HEK293 (cell line): ENCODE data around the gene ANKRD34B.

Experiments used
- CTCF ChIA-PET: fragments of 350-600 bp; formaldehyde crosslinking; extraction: SDS; loops from one replicate; lab custom pipeline; 2021; ENCODE audit warnings: antibody characterized with exemption; lab: Yijun Ruan, JAX
- POLR2A ChIA-PET: fragments of 300-600 bp; formaldehyde crosslinking; extraction: SDS; loops from one replicate; lab custom pipeline; 2020; ENCODE audit warnings: antibody characterized with exemption, inconsistent platforms; lab: Yijun Ruan, JAX
- H3K27ac ChIP-seq: fragments of 200-500 bp; sonication (Bioruptor generic); 2 replicates; pipeline ENCODE4 v1.5.1; 2014; ENCODE audit warnings: low read depth, low read length, control low read depth, inconsistent platforms; ENCODE audit errors: extremely low read depth
- H3K36me3 ChIP-seq, 2 experiments: fragments of 200-500 bp in 1 of 2; sonication (Bioruptor generic) in 1 of 2; 1 replicate in 1 of 2; 2 replicates in 1 of 2; pipeline ENCODE4 v1.5.1; 2014 to 2017; ENCODE audit warnings: inconsistent platforms in 2 of 2, low read length in 2 of 2; ENCODE audit not compliant: control insufficient read depth in 2 of 2, insufficient read depth in 1 of 2
- H3K4me1 ChIP-seq: fragments of 200-500 bp; sonication (Bioruptor generic); 2 replicates; pipeline ENCODE4 v1.5.1; 2014; ENCODE audit warnings: mild to moderate bottlenecking, low read length, inconsistent platforms; ENCODE audit not compliant: control insufficient read depth, insufficient read depth
- H3K4me3 ChIP-seq: 2 replicates; pipeline ENCODE4 v1.5.1; 2011; ENCODE audit warnings: low read depth, mild to moderate bottlenecking, control low read depth, low read length, moderate library complexity
- H3K9me3 ChIP-seq: fragments of 200-500 bp; sonication (Bioruptor generic); 2 replicates; pipeline ENCODE4 v1.5.1; 2014; ENCODE audit warnings: low read depth, low read length, inconsistent platforms; ENCODE audit not compliant: control insufficient read depth, insufficient read depth
- EGR2 ChIP-seq: fragments of 450-650 bp; formaldehyde crosslinking; IDR thresholded peaks from 2 replicates; pipeline ENCODE4 v1.5.1; 2016; ENCODE audit warnings: low read depth, missing biosample characterization, missing genetic modification characterization
- FEZF1 ChIP-seq: fragments of 450-650 bp; formaldehyde crosslinking; IDR thresholded peaks from 2 replicates; pipeline ENCODE4 v1.5.1; 2016; ENCODE audit warnings: missing biosample characterization, missing genetic modification characterization
- KLF1 ChIP-seq: fragments of 450-650 bp; formaldehyde crosslinking; IDR thresholded peaks from 2 replicates; pipeline ENCODE4 v1.5.1; 2016; ENCODE audit warnings: missing biosample characterization, missing genetic modification characterization
- KLF7 ChIP-seq: fragments of 450-650 bp; formaldehyde crosslinking; IDR thresholded peaks from 2 replicates; pipeline ENCODE4 v1.5.1; 2016; ENCODE audit warnings: missing biosample characterization, missing genetic modification characterization, borderline replicate concordance
- MYNN ChIP-seq: fragments of 450-650 bp; formaldehyde crosslinking; IDR thresholded peaks from 2 replicates; pipeline ENCODE4 v1.5.1; 2016; ENCODE audit warnings: missing biosample characterization, missing genetic modification characterization, borderline replicate concordance
- PATZ1 ChIP-seq: fragments of 450-650 bp; formaldehyde crosslinking; IDR thresholded peaks from 2 replicates; pipeline ENCODE4 v1.5.1; 2016; ENCODE audit warnings: missing biosample characterization, missing genetic modification characterization
- PRDM10 ChIP-seq: fragments of 450-650 bp; formaldehyde crosslinking; IDR thresholded peaks from 2 replicates; pipeline ENCODE4 v1.5.1; 2016; ENCODE audit warnings: missing biosample characterization, missing genetic modification characterization
- SETDB1 ChIP-seq: IDR thresholded peaks from one replicate; pipeline ENCODE4 v1.6.1; 2017; ENCODE audit warnings: mild to moderate bottlenecking, low read length, moderate library complexity, mixed read lengths; ENCODE audit not compliant: insufficient read length
- SP2 ChIP-seq: fragments of 450-650 bp; formaldehyde crosslinking; IDR thresholded peaks from 2 replicates; pipeline ENCODE4 v1.5.1; 2016; ENCODE audit warnings: missing biosample characterization, missing genetic modification characterization
- TRIM28 ChIP-seq: IDR thresholded peaks from 2 replicates; pipeline ENCODE4 v1.6.1; 2011; ENCODE audit warnings: low read length, control low read depth, borderline replicate concordance
- ZBTB11 ChIP-seq: fragments of 450-650 bp; formaldehyde crosslinking; conservative IDR thresholded peaks from 2 replicates; pipeline ENCODE4 v1.5.1; 2016; ENCODE audit warnings: low read depth, missing biosample characterization, missing genetic modification characterization
- ZBTB44 ChIP-seq: fragments of 450-650 bp; IDR thresholded peaks from 2 replicates; pipeline ENCODE4 v1.5.1; 2018; ENCODE audit warnings: missing biosample characterization, mild to moderate bottlenecking, missing genetic modification characterization
- ZBTB8A ChIP-seq: fragments of 450-650 bp; formaldehyde crosslinking; IDR thresholded peaks from 2 replicates; pipeline ENCODE4 v1.5.1; 2016; ENCODE audit warnings: missing biosample characterization, missing genetic modification characterization
- ZFP3 ChIP-seq: fragments of 450-650 bp; formaldehyde crosslinking; IDR thresholded peaks from 2 replicates; pipeline ENCODE4 v1.5.1; 2016; ENCODE audit warnings: low read depth, missing biosample characterization, missing genetic modification characterization
- ZNF140 ChIP-seq: fragments of 450-650 bp; formaldehyde crosslinking; IDR thresholded peaks from 2 replicates; pipeline ENCODE4 v1.5.1; 2016; ENCODE audit warnings: missing biosample characterization, missing genetic modification characterization
- ZNF223 ChIP-seq: fragments of 450-650 bp; formaldehyde crosslinking; IDR thresholded peaks from 2 replicates; pipeline ENCODE4 v1.5.1; 2016; ENCODE audit warnings: missing biosample characterization, missing genetic modification characterization
- ZNF23 ChIP-seq: fragments of 450-650 bp; formaldehyde crosslinking; IDR thresholded peaks from 2 replicates; pipeline ENCODE4 v1.5.1; 2016; ENCODE audit warnings: missing biosample characterization, missing genetic modification characterization, borderline replicate concordance
- ZNF302 ChIP-seq: fragments of 450-650 bp; formaldehyde crosslinking; IDR thresholded peaks from 2 replicates; pipeline ENCODE4 v1.5.1; 2016; ENCODE audit warnings: missing biosample characterization, missing genetic modification characterization, low read depth
- ZNF548 ChIP-seq: fragments of 450-650 bp; formaldehyde crosslinking; IDR thresholded peaks from 2 replicates; pipeline ENCODE4 v1.5.1; 2016; ENCODE audit warnings: missing biosample characterization, missing genetic modification characterization
- ZNF610 ChIP-seq: fragments of 450-650 bp; formaldehyde crosslinking; IDR thresholded peaks from 2 replicates; pipeline ENCODE4 v1.5.1; 2016; ENCODE audit warnings: missing biosample characterization, missing genetic modification characterization, borderline replicate concordance
- TF ChIP-seq, protein P1 (sequence below): fragments of 450-650 bp; formaldehyde crosslinking; IDR thresholded peaks from 2 replicates; pipeline ENCODE4 v1.5.1; 2016; ENCODE audit warnings: missing biosample characterization, missing genetic modification characterization
- TF ChIP-seq, protein P2 (sequence below): fragments of 450-650 bp; formaldehyde crosslinking; IDR thresholded peaks from 2 replicates; pipeline ENCODE4 v1.5.1; 2016; ENCODE audit warnings: missing biosample characterization, missing genetic modification characterization

ANKRD34B gene

DNA sequence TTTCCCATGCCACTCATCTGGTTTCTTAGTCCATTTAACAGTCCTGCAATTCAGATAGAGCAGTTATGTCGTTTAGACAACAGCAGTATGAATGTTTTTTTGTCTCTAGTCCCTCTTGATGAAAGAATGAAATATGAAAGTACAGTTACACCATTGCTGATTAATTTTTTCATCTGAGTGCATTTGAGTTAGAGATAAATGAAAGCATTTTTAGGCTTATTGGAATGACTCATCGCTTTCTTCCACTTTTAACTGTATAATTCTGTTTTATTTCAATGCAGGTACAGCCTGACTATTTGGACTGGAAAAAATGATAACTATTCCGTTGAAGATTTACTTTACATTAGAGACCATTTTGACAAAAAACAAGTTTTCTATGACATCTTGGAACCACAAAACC is 28.7 kb downstream of the ANKRD34B start (continued):
- TF ChIP-seq PRDM10 (no peak), MYNN (tag by site-specific recombination) (no peak), SP2 (tag by site-specific recombination) (no peak), ZNF610 (no peak), ZNF223 (no peak), ZNF23 (tag by site-specific recombination) (no peak), KLF1 (tag by site-specific recombination) (no peak)
- TF ChIP-seq, protein P1, sequence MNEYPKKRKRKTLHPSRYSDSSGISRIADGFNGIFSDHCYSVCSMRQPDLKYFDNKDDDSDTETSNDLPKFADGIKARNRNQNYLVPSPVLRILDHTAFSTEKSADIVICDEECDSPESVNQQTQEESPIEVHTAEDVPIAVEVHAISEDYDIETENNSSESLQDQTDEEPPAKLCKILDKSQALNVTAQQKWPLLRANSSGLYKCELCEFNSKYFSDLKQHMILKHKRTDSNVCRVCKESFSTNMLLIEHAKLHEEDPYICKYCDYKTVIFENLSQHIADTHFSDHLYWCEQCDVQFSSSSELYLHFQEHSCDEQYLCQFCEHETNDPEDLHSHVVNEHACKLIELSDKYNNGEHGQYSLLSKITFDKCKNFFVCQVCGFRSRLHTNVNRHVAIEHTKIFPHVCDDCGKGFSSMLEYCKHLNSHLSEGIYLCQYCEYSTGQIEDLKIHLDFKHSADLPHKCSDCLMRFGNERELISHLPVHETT (tag by site-specific recombination) = no peak

DNA sequence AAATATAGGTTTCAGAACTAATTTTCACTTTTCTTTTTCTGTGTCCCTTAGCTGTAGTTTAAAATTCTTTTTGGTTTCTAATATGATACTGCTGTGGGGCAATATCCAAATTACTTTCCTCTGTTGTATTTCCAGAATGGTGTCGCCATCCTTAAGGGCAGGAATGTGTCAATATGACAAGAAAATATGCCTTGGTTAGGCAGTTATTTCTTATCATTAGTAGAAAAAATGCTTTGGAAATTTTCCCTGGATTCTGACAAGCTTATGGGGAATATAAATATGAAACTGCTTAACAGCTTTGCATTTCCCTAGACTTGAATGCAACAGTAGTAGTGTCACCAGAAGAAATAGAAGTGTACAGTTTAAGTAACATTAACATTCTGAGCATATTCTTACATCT is 29.4 kb downstream of the ANKRD34B start:
- ChIA-PET CTCF (no interaction called here), POLR2A (no interaction called here)
- Histone ChIP-seq H3K9me3 (no peaks in the 10 kb centered on the region), H3K4me3 (no peak overlapping the region), H3K36me3 (no peaks in the 10 kb centered on the region), H3K4me1 (no peaks in the 10 kb centered on the region), H3K27ac (no peak overlapping the region)
- TF ChIP-seq ZNF548 (tag by site-specific recombination) (no peak), ZBTB44 (tag by site-specific recombination) (no peak), FEZF1 (tag by site-specific recombination) (no peak), EGR2 (tag by site-specific recombination) (no peak), PATZ1 (tag by site-specific recombination) (no peak), ZNF302 (tag by site-specific recombination) (no peak), KLF7 (tag by site-specific recombination) (no peak), ZNF140 (tag by site-specific recombination) (no peak), ZBTB11 (tag by site-specific recombination) (no peak), SETDB1 (no peak), ZFP3 (tag by site-specific recombination) (no peak), TRIM28 (no peak), ZBTB8A (tag by site-specific recombination) (no peak), ZNF23 (tag by site-specific recombination) (no peak)
- TF ChIP-seq, protein P2, sequence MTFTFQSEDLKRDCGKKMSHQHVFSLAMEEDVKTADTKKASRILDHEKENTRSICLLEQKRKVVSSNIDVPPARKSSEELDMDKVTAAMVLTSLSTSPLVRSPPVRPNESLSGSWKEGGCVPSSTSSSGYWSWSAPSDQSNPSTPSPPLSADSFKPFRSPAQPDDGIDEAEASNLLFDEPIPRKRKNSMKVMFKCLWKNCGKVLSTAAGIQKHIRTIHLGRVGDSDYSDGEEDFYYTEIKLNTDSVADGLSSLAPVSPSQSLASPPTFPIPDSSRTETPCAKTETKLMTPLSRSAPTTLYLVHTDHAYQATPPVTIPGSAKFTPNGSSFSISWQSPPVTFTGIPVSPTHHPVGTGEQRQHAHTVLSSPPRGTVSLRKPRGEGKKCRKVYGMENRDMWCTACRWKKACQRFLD = no peak
